ENCODE results near the gene UGT1A6.
"Not testable (repeated sequence)": the region's sequence is repeated elsewhere in the genome, so short reads cannot be mapped to it uniquely, and the experiment has no call there.

Gene UGT1A6

GRCh38 chr2:233692648-233693047, at the start of gene UGT1A6:
Gene UGT1A6, plus strand, starts transcription at chr2:233692890. Its CDS starts 115 bp downstream, at chr2:233693005.
- no peak for DNase-seq

- DNase-seq, result no peak
Observed at GRCh38 chr2:233643128-233643527, 49.6 kb upstream of the UGT1A6 start.

- not testable (repeated sequence) for DNase-seq
Observed at GRCh38 chr2:233646033-233646432, 46.7 kb upstream of the UGT1A6 start.

- DNase-seq, result no peak
Observed at GRCh38 chr2:233650981-233651380, 41.7 kb upstream of the UGT1A6 start.

GRCh38 chr2:233651430-233651829, 41.3 kb upstream of the UGT1A6 start:
- DNase-seq, result no peak

- DNase-seq, result no peak
Observed at GRCh38 chr2:233654501-233654900, 38.2 kb upstream of the UGT1A6 start.

GRCh38 chr2:233655043-233655442, 37.6 kb upstream of the UGT1A6 start:
- no peak for DNase-seq

GRCh38 chr2:233655943-233656342, 36.7 kb upstream of the UGT1A6 start:
- not testable (repeated sequence) for DNase-seq

GRCh38 chr2:233656443-233656842, 36.2 kb upstream of the UGT1A6 start:
- DNase-seq, result no peak

- DNase-seq, result no peak
Observed at GRCh38 chr2:233658610-233659009, 34.1 kb upstream of the UGT1A6 start.

GRCh38 chr2:233663911-233664310, 28.8 kb upstream of the UGT1A6 start:
- no peak for DNase-seq

GRCh38 chr2:233668605-233669260, 24.0 kb upstream of the UGT1A6 start:
- no peak for DNase-seq

GRCh38 chr2:233671290-233672161, 21.2 kb upstream of the UGT1A6 start, which contains the start of gene UGT1A9:
Gene UGT1A9, plus strand, starts transcription at chr2:233671898. Its CDS starts 37 bp downstream, at chr2:233671935.
- no peak for DNase-seq

GRCh38 chr2:233672886-233673285, 19.8 kb upstream of the UGT1A6 start:
- DNase-seq, result no peak

GRCh38 chr2:233673896-233674295, 18.8 kb upstream of the UGT1A6 start:
- DNase-seq, result no peak

GRCh38 chr2:233674314-233674713, 18.4 kb upstream of the UGT1A6 start:
- DNase-seq, result no peak

- no peak for DNase-seq
Observed at GRCh38 chr2:233674995-233675394, 17.7 kb upstream of the UGT1A6 start.

GRCh38 chr2:233676046-233676445, 16.6 kb upstream of the UGT1A6 start:
- no peak for DNase-seq

GRCh38 chr2:233679196-233679595, 13.5 kb upstream of the UGT1A6 start:
- DNase-seq, result no peak

GRCh38 chr2:233680361-233681045, 12.2 kb upstream of the UGT1A6 start:
- no peak for DNase-seq

- no peak for DNase-seq
Observed at GRCh38 chr2:233681521-233682099, 11.1 kb upstream of the UGT1A6 start, which contains the start of gene UGT1A7. Gene UGT1A7, plus strand, starts transcription at chr2:233681901. Its CDS starts 37 bp downstream, at chr2:233681938.

GRCh38 chr2:233684640-233685039, 8.1 kb upstream of the UGT1A6 start:
- DNase-seq, result no peak

GRCh38 chr2:233686928-233687327, 5.8 kb upstream of the UGT1A6 start:
- DNase-seq, result no peak
